Fibroblast of villous mesenchyme (primary cell): Measurements from ENCODE around the gene SMIM8. TPM values are rescaled to one million over a fixed set of nuclear protein-coding genes. Genes with fewer than 3 reads are reported as not detected.
"Not testable (repeated sequence)": the region's sequence is repeated elsewhere in the genome, so short reads cannot be mapped to it uniquely, and the experiment has no call there.

ENCODE experiments used
- DNase-seq: peaks from one replicate; pipeline ENCODE4 v3.0.0-alpha.2; 2010; ENCODE audit warnings: low read depth
- H3K4me3 ChIP-seq: 2 replicates; pipeline ENCODE4 v1.5.1; 2011; ENCODE audit warnings: low read depth, mild to moderate bottlenecking, low read length
- total RNA-seq: library from RNA; depleted of rRNA; stranded (reverse); fragments of >200 nt; gene quantifications from 2 replicates; pipeline ENCODE4 v1.2.3, GENCODE V29; 2012
- TF ChIP-seq, protein P1 (sequence below): IDR thresholded peaks from 2 replicates; pipeline ENCODE4 v1.5.1; 2012; ENCODE audit warnings: low read depth, mild to moderate bottlenecking, low read length; ENCODE audit not compliant: insufficient read depth

SMIM8 gene
- total RNA-seq, 1 donor, result 5.6 TPM

DNA sequence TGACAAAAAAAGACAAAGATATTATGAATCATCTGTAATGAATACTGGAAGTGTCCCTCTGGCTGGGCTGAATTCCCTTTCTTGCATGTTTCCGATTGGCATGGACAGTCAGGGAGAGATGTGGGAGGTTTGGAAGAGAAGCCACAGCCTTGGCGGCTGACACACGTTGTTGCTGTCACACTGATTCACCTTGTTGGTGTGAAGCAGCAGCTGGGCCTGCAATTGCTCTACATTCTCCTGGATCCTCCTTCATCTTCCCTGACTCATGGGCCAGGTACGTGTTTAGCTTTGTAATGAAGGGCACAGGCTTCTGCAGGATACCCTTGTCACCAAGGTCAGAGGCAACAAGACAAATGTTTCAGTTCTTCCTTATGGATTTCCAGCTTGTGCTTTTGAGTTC is 13.4 kb upstream of the SMIM8 start:
- no peak overlapping the region for H3K4me3 ChIP-seq
- TF ChIP-seq, protein P1, sequence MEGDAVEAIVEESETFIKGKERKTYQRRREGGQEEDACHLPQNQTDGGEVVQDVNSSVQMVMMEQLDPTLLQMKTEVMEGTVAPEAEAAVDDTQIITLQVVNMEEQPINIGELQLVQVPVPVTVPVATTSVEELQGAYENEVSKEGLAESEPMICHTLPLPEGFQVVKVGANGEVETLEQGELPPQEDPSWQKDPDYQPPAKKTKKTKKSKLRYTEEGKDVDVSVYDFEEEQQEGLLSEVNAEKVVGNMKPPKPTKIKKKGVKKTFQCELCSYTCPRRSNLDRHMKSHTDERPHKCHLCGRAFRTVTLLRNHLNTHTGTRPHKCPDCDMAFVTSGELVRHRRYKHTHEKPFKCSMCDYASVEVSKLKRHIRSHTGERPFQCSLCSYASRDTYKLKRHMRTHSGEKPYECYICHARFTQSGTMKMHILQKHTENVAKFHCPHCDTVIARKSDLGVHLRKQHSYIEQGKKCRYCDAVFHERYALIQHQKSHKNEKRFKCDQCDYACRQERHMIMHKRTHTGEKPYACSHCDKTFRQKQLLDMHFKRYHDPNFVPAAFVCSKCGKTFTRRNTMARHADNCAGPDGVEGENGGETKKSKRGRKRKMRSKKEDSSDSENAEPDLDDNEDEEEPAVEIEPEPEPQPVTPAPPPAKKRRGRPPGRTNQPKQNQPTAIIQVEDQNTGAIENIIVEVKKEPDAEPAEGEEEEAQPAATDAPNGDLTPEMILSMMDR, result no peak
- DNase-seq, result no peak

DNA sequence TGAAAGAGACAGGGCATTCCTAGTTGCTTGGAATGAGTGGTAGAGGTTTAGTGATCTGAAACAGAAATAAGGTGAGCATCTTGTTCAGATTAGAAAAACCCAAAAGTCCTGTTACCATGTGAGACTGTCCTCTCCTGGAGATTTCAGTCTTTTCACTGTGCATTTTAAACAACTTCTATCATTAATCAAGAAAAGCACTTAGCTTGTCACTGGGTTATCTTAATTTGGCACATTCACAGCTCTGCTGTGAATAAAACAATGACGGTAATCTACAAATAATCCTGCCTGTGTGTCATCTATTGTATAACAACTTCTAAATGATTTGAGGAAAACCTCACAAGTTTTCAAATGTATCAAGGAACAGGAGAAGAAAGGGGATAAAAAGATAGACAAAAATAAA is 9.5 kb upstream of the SMIM8 start:
- DNase-seq, result no peak
- no peak overlapping the region for H3K4me3 ChIP-seq
- TF ChIP-seq, protein P1, result no peak

DNA sequence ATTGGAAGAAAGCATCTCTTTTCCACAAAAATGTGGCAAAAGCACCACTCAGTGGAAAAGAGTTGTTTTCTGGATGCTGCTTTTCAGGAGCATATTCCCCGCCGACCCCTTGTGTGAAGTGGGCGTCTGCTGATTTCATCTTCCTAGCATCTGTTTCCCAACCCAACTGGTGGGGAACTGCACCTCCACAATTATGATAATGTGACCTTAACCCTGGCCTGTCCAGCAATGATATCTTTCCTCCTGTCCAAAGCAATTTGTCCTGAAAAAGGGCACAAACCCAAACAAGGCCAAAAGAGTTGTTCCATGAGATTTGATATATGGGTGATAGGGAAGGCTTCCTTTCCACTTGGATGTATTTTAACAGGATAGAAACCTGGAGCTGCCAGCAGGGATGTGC is 7.3 kb upstream of the SMIM8 start:
- TF ChIP-seq, protein P1, result no peak
- H3K4me3 ChIP-seq, result no peak overlapping the region
- DNase-seq, result no peak

DNA sequence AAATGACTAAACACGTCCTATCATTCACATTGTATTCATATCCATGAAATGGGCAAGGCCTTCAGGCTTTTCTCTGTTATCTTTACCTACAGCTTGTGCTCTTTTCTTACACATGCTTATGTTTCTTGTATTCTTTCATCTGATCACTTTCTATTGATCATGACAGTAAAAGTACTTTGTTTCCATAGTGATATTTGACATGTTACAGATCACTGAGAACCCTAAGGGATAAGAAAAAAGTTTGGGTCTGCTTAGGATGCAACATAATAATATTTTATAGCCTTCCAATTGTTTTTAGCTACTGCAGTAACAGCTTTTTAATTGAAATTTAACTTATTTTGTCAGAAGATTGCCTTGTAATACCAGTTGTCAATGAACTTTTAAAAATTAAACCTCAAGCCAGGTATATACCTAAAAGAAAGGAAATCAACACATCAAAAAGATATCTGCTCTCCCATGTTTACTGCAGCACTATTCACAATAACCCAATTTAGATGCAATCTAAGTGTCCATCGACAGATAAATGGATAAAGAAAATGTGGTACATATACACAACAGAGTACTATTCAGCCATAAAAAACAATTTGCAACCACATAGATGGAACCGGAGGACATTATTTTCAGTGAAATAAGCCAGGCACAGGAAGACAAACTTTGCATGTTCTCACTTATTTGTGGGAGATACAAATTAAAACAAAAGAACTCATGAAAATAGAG is 3.0 kb upstream of the SMIM8 start:
- no peak overlapping the region for H3K4me3 ChIP-seq
- TF ChIP-seq, protein P1, result no peak
- DNase-seq, result no peak

DNA sequence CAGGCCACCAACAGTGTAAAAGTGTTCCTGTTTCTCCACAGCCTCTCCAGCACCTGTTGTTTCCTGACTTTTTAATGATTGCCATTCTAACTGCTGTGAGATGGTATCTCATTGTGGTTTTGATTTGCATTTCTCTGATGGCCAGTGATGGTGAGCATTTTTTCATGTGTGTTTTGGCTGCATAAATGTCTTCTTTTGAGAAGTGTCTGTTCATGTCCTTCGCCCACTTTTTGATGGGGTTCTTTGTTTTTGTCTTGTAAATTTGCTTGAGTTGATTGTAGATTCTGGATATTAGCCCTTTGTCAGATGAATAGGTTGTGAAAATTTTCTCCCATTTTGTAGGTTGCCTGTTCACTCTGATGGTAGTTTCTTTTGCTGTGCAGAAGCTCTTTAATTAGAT is 1.5 kb downstream of the SMIM8 start:
- not testable (repeated sequence) for DNase-seq, H3K4me3 ChIP-seq

DNA sequence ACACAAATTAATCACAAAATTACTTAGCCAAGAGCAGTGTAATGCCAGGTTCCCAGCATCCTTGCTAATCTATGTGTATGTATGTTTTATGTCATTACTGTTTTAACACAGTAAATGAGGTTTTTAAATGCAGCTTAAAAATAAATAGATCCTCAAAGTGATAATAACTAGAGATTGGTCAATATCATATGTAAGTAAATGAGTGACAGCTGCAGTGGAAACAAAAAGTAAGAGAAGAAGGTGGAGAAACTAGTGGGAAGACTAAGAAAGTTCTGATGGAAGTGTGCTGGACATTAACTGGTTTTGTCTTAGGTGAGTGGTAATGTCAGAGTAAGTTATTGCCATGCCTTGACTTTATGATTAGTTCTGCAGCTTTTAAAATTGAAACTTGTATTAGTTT is 8.6 kb downstream of the SMIM8 start:
- H3K4me3 ChIP-seq, result no peak overlapping the region
- DNase-seq, result no peak
- TF ChIP-seq, protein P1, result no peak

DNA sequence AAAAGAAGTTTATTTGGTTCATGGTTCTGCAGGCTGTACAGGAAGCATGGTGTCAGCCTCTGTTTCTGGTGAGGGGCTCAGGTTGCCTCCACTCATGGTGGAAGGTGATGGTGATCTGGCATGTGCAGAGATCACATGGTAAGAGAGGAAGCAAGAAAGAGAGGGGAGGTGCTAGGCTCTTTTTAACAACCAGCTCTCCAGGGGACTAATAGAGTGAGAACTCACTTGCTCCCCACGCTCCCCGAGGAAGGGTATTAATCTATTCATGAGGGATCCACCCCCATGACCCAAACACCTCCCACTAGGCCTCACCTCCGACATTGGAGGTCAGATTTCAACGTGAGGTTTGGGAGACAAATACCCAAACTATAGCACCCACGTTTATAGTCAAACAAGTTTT is 10.6 kb downstream of the SMIM8 start:
- TF ChIP-seq, protein P1, result no peak
- no peak overlapping the region for H3K4me3 ChIP-seq
- DNase-seq, result no peak
